WTC11 (cell line): ENCODE measurements around the gene MMP7.

ENCODE experiments used
- CBFB ChIP-seq: sonication (generic); formaldehyde crosslinking; IDR thresholded peaks from 2 replicates; pipeline ENCODE4 v1.8.1; 2022; ENCODE audit warnings: mild to moderate bottlenecking, low read depth, missing genetic modification reagents
- CREM ChIP-seq: sonication (generic); formaldehyde crosslinking; IDR thresholded peaks from 2 replicates; pipeline ENCODE4 v1.8.1; 2022; ENCODE audit warnings: mild to moderate bottlenecking, missing genetic modification reagents, moderate library complexity
- ETV6 ChIP-seq: sonication (generic); formaldehyde crosslinking; IDR thresholded peaks from 2 replicates; pipeline ENCODE4 v1.8.1; 2022; ENCODE audit warnings: mild to moderate bottlenecking, missing genetic modification reagents
- FOXJ3 ChIP-seq: sonication (generic); formaldehyde crosslinking; IDR thresholded peaks from 2 replicates; pipeline ENCODE4 v1.9.0; 2021; ENCODE audit warnings: missing genetic modification reagents, mild to moderate bottlenecking, borderline replicate concordance
- NFE2L1 ChIP-seq: sonication (generic); formaldehyde crosslinking; IDR thresholded peaks from 2 replicates; pipeline ENCODE4 v1.8.1; 2023; ENCODE audit warnings: missing genetic modification reagents
- TF ChIP-seq, protein P1 (sequence below): sonication (generic); formaldehyde crosslinking; IDR thresholded peaks from 2 replicates; pipeline ENCODE4 v1.8.1; 2023; ENCODE audit warnings: mild to moderate bottlenecking, missing genetic modification reagents, moderate library complexity
- TF ChIP-seq, protein P2 (sequence below): sonication (generic); formaldehyde crosslinking; conservative IDR thresholded peaks from 2 replicates; pipeline ENCODE4 v1.8.1; 2022; ENCODE audit warnings: mild to moderate bottlenecking, missing genetic modification reagents
- TF ChIP-seq, protein P3 (sequence below): fragments of 200-600 bp; IDR thresholded peaks from 2 replicates; pipeline ENCODE4 v1.8.0; 2022; ENCODE audit warnings: antibody characterized with exemption

DNA sequence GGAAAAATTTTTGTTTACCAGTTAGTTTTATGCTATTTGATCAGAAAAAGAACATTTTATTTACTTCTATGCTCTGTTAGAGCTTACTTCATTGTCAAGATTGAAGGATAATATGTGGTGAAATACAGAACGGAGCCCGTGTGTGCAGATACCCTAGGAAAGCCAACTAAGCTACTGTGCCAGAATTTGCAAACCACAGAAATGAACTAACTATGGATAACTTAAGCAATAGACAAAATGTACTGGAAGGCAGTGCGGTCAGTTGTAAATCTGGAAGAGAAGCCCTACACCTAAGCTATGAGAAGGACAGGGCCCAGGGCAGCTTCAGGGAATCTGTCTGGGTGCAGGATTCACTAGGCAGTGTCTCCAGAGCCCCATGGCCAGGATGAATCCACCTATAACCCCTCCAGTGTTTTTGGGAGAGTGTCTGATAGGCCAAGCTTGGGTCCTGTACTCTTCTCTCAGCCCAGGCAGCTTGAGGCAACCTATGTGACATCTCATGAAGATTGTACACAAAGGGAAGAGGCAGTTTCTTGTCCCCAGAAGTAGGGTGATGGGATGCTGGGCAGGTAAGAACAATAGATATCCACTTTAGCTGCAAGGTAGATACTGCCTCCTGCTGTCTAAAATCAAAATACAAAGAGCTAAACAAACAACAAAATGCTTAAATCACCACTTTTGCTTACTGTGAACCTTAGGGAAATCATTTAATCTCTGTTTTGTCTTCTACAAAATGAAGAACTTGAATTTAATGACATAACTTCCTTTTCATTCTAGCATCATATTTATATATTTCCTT is 12.1 kb downstream of the MMP7 start:
- TF ChIP-seq CREM (no peak), CBFB (CRISPR knock-in tag) (no peak), FOXJ3 (CRISPR knock-in tag) (no peak), NFE2L1 (CRISPR knock-in tag) (no peak), ETV6 (CRISPR knock-in tag) (no peak)
- TF ChIP-seq, protein P1, sequence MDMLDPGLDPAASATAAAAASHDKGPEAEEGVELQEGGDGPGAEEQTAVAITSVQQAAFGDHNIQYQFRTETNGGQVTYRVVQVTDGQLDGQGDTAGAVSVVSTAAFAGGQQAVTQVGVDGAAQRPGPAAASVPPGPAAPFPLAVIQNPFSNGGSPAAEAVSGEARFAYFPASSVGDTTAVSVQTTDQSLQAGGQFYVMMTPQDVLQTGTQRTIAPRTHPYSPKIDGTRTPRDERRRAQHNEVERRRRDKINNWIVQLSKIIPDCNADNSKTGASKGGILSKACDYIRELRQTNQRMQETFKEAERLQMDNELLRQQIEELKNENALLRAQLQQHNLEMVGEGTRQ, result no peak
- TF ChIP-seq, protein P2, sequence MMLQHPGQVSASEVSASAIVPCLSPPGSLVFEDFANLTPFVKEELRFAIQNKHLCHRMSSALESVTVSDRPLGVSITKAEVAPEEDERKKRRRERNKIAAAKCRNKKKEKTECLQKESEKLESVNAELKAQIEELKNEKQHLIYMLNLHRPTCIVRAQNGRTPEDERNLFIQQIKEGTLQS, result no peak
- TF ChIP-seq, protein P3, sequence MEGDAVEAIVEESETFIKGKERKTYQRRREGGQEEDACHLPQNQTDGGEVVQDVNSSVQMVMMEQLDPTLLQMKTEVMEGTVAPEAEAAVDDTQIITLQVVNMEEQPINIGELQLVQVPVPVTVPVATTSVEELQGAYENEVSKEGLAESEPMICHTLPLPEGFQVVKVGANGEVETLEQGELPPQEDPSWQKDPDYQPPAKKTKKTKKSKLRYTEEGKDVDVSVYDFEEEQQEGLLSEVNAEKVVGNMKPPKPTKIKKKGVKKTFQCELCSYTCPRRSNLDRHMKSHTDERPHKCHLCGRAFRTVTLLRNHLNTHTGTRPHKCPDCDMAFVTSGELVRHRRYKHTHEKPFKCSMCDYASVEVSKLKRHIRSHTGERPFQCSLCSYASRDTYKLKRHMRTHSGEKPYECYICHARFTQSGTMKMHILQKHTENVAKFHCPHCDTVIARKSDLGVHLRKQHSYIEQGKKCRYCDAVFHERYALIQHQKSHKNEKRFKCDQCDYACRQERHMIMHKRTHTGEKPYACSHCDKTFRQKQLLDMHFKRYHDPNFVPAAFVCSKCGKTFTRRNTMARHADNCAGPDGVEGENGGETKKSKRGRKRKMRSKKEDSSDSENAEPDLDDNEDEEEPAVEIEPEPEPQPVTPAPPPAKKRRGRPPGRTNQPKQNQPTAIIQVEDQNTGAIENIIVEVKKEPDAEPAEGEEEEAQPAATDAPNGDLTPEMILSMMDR, result no peak
